Measurements from ENCODE around the gene ZNF385C.
A peak's percentile ranks its signal among the peaks of the same experiment; 100 is the strongest.

GRCh38 chr17:42130310-42130936, 32.1 kb upstream of the ZNF385C start:
- TF ChIP-seq CTCF (conservative IDR thresholded peaks at IDR 0.05; ENCODE audit: low read length), result peak; percentile 60
- no peak for TF ChIP-seq EZH2phosphoT487 (IDR thresholded peaks at IDR 0.05; ENCODE audit: borderline replicate concordance, low read depth, low read length)

Measured in OCI-LY7 (cell line).